ENCODE results near the gene RAB28.

- TF ChIP-seq CTCF (conservative IDR thresholded peaks at IDR 0.05; ENCODE audit: low read length), result no peak
- no peak for TF ChIP-seq EZH2phosphoT487 (IDR thresholded peaks at IDR 0.05; ENCODE audit: borderline replicate concordance)
Measured at GRCh38 chr4:13471400-13471799, 12.7 kb downstream of the RAB28 start.

Measured in Loucy (cell line).